ENCODE measurements around the gene TAC4. TPM values are rescaled to one million over a fixed set of nuclear protein-coding genes. Genes with fewer than 3 reads are reported as not detected.
A peak's percentile ranks its signal among the peaks of the same experiment; 100 is the strongest.

TAC4 gene
- polyA plus RNA-seq, 1 donor (not counting 4 experiments of a cell fraction or from before 2014, with no cell fraction given) = not detected

DNA sequence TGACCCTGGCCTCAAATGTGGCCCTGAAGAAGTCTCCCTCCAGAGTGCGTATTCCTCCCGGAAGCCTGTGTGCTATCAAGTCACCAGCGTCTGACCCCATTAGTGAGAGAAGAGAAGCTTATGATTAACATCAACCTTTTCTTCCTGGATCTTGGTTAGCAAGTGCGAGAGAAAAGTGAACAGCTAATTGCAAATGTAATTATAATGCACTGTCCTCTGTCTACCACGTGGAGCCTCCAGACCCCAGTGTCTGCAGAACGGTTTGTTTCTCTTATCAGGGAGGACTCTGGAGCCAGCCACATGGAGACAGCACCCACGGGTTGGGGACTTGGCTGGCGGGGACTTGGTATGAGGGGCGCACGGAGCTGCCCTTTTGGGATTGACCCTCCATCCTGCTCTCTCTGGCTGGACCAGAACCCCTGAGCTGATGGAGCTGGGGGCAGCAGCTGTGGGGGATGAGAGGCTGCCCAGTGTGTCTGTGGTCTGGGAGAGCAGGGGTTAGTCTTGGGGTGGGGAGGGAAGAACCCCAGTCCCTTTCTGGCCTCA is 5.7 kb upstream of the TAC4 start:
- dilution Hi-C loops (cut with MboI; ENCODE audit: extremely low pct_ligation_motif_present, low sequenced_read_pairs) = no loop called here
- Histone ChIP-seq H2AFZ (ENCODE audit: control insufficient read depth, low read length) (no peak overlapping the region), H4K20me1 (ENCODE audit: control insufficient read depth, extremely low read depth, insufficient read depth, low read length) (no peaks in the 10 kb centered on the region), H3K4me1 (ENCODE audit: control insufficient read depth, extremely low read depth, insufficient read depth, low read length) (peaks cover 4% of the 10 kb centered on the region), H3K9me3 (ENCODE audit: control insufficient read depth, low read depth, low read length) (no peaks in the 10 kb centered on the region), H3K79me2 (ENCODE audit: control insufficient read depth, insufficient read depth, low read length) (no peaks in the 10 kb centered on the region), H3K4me3 (ENCODE audit: control insufficient read depth in 2 of 3, extremely low read depth in 1 of 3, insufficient read depth in 2 of 3, low read depth in 1 of 3, low read length in 3 of 3) (no peak overlapping the region), H3K36me3 (ENCODE audit: control insufficient read depth in 2 of 2, extremely low read depth in 1 of 2, insufficient read depth in 2 of 2, low read length in 2 of 2) (no peaks in the 10 kb centered on the region), H3K9me1 (ENCODE audit: control insufficient read depth, extremely low read depth, insufficient read depth, low read length) (no peaks in the 10 kb centered on the region), H3K9ac (ENCODE audit: control insufficient read depth, extremely low read depth, insufficient read depth, low read length) (no peak overlapping the region), H3K27ac (ENCODE audit: control insufficient read depth, insufficient read depth, low read length) (no peak overlapping the region), H3K4me2 (ENCODE audit: control insufficient read depth, extremely low read depth, insufficient read depth, low read depth, low read length) (no peak overlapping the region), H3K27me3 (ENCODE audit: control insufficient read depth, extremely low read depth, insufficient read depth, low read length) (peaks cover 46% of the 10 kb centered on the region)
- no peak for TF ChIP-seq CTCF (optimal IDR thresholded peaks at IDR 0.05 in 1 of 3, IDR thresholded peaks at IDR 0.05 in 1 of 3, conservative IDR thresholded peaks at IDR 0.05 in 1 of 3; ENCODE audit: extremely low read depth in 1 of 3, insufficient read depth in 2 of 3, low read length in 3 of 3)
- no peak for TF ChIP-seq EZH2 (IDR thresholded peaks at IDR 0.05; ENCODE audit: low read length)
- FAIRE-seq = no peak
- no peak for DNase-seq (ENCODE audit: low read depth, low spot score)

- Histone ChIP-seq H3K27me3 (ENCODE audit: control insufficient read depth, extremely low read depth, insufficient read depth, low read length) (peaks cover 44% of the 10 kb centered on the region), H3K36me3 (ENCODE audit: control insufficient read depth in 2 of 2, extremely low read depth in 1 of 2, insufficient read depth in 2 of 2, low read length in 2 of 2) (peaks cover 0 to 2% of the 10 kb centered on the region in 2 experiments), H3K9me1 (ENCODE audit: control insufficient read depth, extremely low read depth, insufficient read depth, low read length) (no peaks in the 10 kb centered on the region), H3K4me1 (ENCODE audit: control insufficient read depth, extremely low read depth, insufficient read depth, low read length) (peaks cover 4% of the 10 kb centered on the region), H3K9ac (ENCODE audit: control insufficient read depth, extremely low read depth, insufficient read depth, low read length) (peak overlapping the region; percentile 38), H2AFZ (ENCODE audit: control insufficient read depth, low read length) (peak overlapping the region; percentile 74), H3K27ac (ENCODE audit: control insufficient read depth, insufficient read depth, low read length) (no peak overlapping the region), H3K79me2 (ENCODE audit: control insufficient read depth, insufficient read depth, low read length) (no peaks in the 10 kb centered on the region), H3K4me2 (ENCODE audit: control insufficient read depth, extremely low read depth, insufficient read depth, low read depth, low read length) (peak overlapping the region; percentile 87), H4K20me1 (ENCODE audit: control insufficient read depth, extremely low read depth, insufficient read depth, low read length) (no peaks in the 10 kb centered on the region), H3K4me3 (ENCODE audit: control insufficient read depth in 2 of 3, extremely low read depth in 1 of 3, insufficient read depth in 2 of 3, low read depth in 1 of 3, low read length in 3 of 3) (peak overlapping the region; percentile 31 to 68 (median 67)), H3K9me3 (ENCODE audit: control insufficient read depth, low read depth, low read length) (no peaks in the 10 kb centered on the region)
- peak; percentile 58 to 68 (median 64) for TF ChIP-seq CTCF (optimal IDR thresholded peaks at IDR 0.05 in 1 of 3, IDR thresholded peaks at IDR 0.05 in 1 of 3, conservative IDR thresholded peaks at IDR 0.05 in 1 of 3; ENCODE audit: extremely low read depth in 1 of 3, insufficient read depth in 2 of 3, low read length in 3 of 3)
- TF ChIP-seq EZH2 (IDR thresholded peaks at IDR 0.05; ENCODE audit: low read length) = peak; percentile 30
- FAIRE-seq (no peak), DNase-seq (ENCODE audit: low read depth, low spot score) (no peak)
- dilution Hi-C loops (cut with MboI; ENCODE audit: extremely low pct_ligation_motif_present, low sequenced_read_pairs) = no loop called here
Measured at GRCh38 chr17:49851387-49852291, 3.8 kb upstream of the TAC4 start.
